PC-3 (cell line): ENCODE data around the gene ASXL2. TPM values are rescaled to one million over a fixed set of nuclear protein-coding genes. Genes with fewer than 3 reads are reported as not detected.

Experiments
- ATAC-seq: fragments of 200-7000 bp; cut with Tn5 transposase; 2 replicates; pipeline ENCODE4 v1.9.1; 2020; ENCODE audit warnings: mild to moderate bottlenecking, moderate library complexity
- BruUV-seq: library from RNA; stranded (reverse); fragments of 400-500 nt; replicated peaks from 2 replicates; lab custom pipeline; 2021; lab: Mats Ljungman, UMichigan
- CTCF ChIA-PET: fragments of 300-600 bp; sonication (Branson Sonifier 250); formaldehyde crosslinking; loops from one replicate; lab custom pipeline; 2022; ENCODE audit warnings: antibody characterized with exemption; lab: Charles Lee
- POLR2A ChIA-PET: fragments of 300-600 bp; sonication (Branson Sonifier 250); formaldehyde crosslinking; loops from one replicate; lab custom pipeline; 2022; ENCODE audit warnings: antibody characterized with exemption; ENCODE audit not compliant: unreplicated experiment; lab: Charles Lee
- DNase-seq: peaks from one replicate; pipeline ENCODE4 v3.0.0-alpha.2; 2015
- H2AFZ ChIP-seq: fragments of 300-600 bp; sonication (generic); 2 replicates; pipeline ENCODE4 v1.6.0; 2016; ENCODE audit warnings: antibody characterized with exemption, low read length
- H3F3A ChIP-seq: fragments of 300-600 bp; sonication (generic); one replicate; pipeline ENCODE4 v1.6.0; 2017; ENCODE audit warnings: antibody characterized with exemption, low read length, control low read depth, mild to moderate bottlenecking; ENCODE audit not compliant: unreplicated experiment
- H3K27ac ChIP-seq: fragments of 300-600 bp; sonication (generic); 2 replicates; pipeline ENCODE4 v1.5.1; 2016; ENCODE audit warnings: mild to moderate bottlenecking, low read length
- H3K27me3 ChIP-seq: fragments of 300-600 bp; sonication (generic); 2 replicates; pipeline ENCODE4 v1.6.1; 2016; ENCODE audit warnings: low read length, mixed read lengths
- H3K36me3 ChIP-seq: fragments of 300-600 bp; sonication (generic); 2 replicates; pipeline ENCODE4 v1.6.1; 2016; ENCODE audit warnings: low read depth, mixed run types, low read length, mixed read lengths
- H3K4me1 ChIP-seq: fragments of 300-600 bp; sonication (generic); 2 replicates; pipeline ENCODE4 v1.5.1; 2016; ENCODE audit warnings: low read length; ENCODE audit not compliant: insufficient read depth
- H3K4me2 ChIP-seq: fragments of 300-600 bp; sonication (generic); 2 replicates; pipeline ENCODE4 v1.6.0; 2016; ENCODE audit warnings: low read length
- H3K4me3 ChIP-seq: fragments of 300-600 bp; sonication (generic); 2 replicates; pipeline ENCODE4 v1.5.1; 2016; ENCODE audit warnings: mild to moderate bottlenecking, low read length, mixed read lengths
- H3K79me2 ChIP-seq: fragments of 300-600 bp; sonication (generic); 2 replicates; pipeline ENCODE4 v1.6.1; 2017; ENCODE audit warnings: low read length, mixed read lengths
- H3K9ac ChIP-seq: fragments of 300-600 bp; sonication (generic); 2 replicates; pipeline ENCODE4 v1.6.0; 2016; ENCODE audit warnings: mild to moderate bottlenecking, low read length
- H3K9me2 ChIP-seq: fragments of 300-600 bp; sonication (generic); replicated peaks from 2 replicates; pipeline ENCODE4 v1.6.1; 2016; ENCODE audit warnings: mixed run types, low read length, mixed read lengths
- H3K9me3 ChIP-seq: fragments of 300-600 bp; sonication (generic); 2 replicates; pipeline ENCODE4 v1.6.1; 2016; ENCODE audit warnings: low read length, mixed read lengths
- H4K20me1 ChIP-seq: fragments of 300-600 bp; sonication (generic); 2 replicates; pipeline ENCODE4 v1.6.1; 2016; ENCODE audit warnings: low read length, mixed read lengths
- EZH2 ChIP-seq: fragments of 300-600 bp; sonication (generic); IDR thresholded peaks from one replicate; pipeline ENCODE4 v1.6.1; 2017; ENCODE audit warnings: antibody characterized with exemption, mild to moderate bottlenecking, low read length; ENCODE audit not compliant: unreplicated experiment
- EZH2phosphoT487 ChIP-seq: fragments of 300-600 bp; sonication (generic); IDR thresholded peaks from 2 replicates; pipeline ENCODE4 v1.6.1; 2018; ENCODE audit warnings: mild to moderate bottlenecking, antibody characterized with exemption, low read length, borderline replicate concordance
- intact Hi-C: fragments of 100-400 bp; cut with micrococcal nuclease; formaldehyde crosslinking; loops from 2 replicates; pipeline ENCODE4 v1.9.0; 2023
- total RNA-seq: library from RNA; depleted of rRNA; stranded (reverse); fragments of >200 nt; gene quantifications from 2 replicates; pipeline ENCODE4 v1.2.3, GENCODE V29; 2014
- TF ChIP-seq, protein P1 (sequence below): fragments of 300-600 bp; sonication (generic); conservative IDR thresholded peaks from 2 replicates; pipeline ENCODE4 v1.5.1; 2017; ENCODE audit warnings: antibody characterized with exemption, low read depth, mild to moderate bottlenecking, low read length

Gene ASXL2
- total RNA-seq, 1 experiment from 2014 or later, result 11.5 TPM

DNA sequence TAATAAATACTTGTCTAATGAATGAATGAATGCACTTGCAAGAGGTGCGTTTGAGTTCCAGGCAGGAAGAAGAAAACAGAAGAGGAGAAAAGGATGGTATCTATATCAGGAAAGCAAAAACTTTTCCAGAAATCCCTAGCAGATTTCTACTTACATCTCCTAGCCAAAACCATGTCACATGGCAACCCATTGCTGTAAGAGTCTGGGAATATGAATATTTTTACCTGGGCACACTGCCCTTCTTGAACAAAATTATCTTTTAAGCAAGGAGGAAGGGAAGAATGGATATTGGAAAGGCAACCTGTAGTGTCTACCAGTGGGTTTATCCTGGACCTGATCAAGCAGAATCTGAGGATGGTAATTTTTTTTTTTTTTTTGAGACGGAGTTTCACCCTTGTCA lies 44.2 kb upstream of the ASXL2 start:
- H3K79me2 ChIP-seq, result no peaks in the 10 kb centered on the region
- H3K27ac ChIP-seq, result no peak overlapping the region
- H3K9ac ChIP-seq, result no peak overlapping the region
- H2AFZ ChIP-seq, result no peak overlapping the region
- H3K4me1 ChIP-seq, result no peaks in the 10 kb centered on the region
- no peak overlapping the region for H3K4me3 ChIP-seq
- intact Hi-C loops, result no loop called here
- no peaks in the 10 kb centered on the region for H3K9me2 ChIP-seq
- no peaks in the 10 kb centered on the region for H3K27me3 ChIP-seq
- H3F3A ChIP-seq, result no peaks in the 10 kb centered on the region
- ATAC-seq (no peak), DNase-seq (no peak)
- H3K4me2 ChIP-seq, result no peak overlapping the region
- H3K9me3 ChIP-seq, result no peaks in the 10 kb centered on the region
- TF ChIP-seq, protein P1, sequence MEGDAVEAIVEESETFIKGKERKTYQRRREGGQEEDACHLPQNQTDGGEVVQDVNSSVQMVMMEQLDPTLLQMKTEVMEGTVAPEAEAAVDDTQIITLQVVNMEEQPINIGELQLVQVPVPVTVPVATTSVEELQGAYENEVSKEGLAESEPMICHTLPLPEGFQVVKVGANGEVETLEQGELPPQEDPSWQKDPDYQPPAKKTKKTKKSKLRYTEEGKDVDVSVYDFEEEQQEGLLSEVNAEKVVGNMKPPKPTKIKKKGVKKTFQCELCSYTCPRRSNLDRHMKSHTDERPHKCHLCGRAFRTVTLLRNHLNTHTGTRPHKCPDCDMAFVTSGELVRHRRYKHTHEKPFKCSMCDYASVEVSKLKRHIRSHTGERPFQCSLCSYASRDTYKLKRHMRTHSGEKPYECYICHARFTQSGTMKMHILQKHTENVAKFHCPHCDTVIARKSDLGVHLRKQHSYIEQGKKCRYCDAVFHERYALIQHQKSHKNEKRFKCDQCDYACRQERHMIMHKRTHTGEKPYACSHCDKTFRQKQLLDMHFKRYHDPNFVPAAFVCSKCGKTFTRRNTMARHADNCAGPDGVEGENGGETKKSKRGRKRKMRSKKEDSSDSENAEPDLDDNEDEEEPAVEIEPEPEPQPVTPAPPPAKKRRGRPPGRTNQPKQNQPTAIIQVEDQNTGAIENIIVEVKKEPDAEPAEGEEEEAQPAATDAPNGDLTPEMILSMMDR, result no peak
- TF ChIP-seq EZH2phosphoT487, result no peak
- TF ChIP-seq EZH2, result no peak
- H4K20me1 ChIP-seq, result no peaks in the 10 kb centered on the region
- POLR2A ChIA-PET, result no interaction called here
- H3K36me3 ChIP-seq, result no peaks in the 10 kb centered on the region
- BruUV-seq, result no TSS peak
- CTCF ChIA-PET, result no interaction called here

DNA sequence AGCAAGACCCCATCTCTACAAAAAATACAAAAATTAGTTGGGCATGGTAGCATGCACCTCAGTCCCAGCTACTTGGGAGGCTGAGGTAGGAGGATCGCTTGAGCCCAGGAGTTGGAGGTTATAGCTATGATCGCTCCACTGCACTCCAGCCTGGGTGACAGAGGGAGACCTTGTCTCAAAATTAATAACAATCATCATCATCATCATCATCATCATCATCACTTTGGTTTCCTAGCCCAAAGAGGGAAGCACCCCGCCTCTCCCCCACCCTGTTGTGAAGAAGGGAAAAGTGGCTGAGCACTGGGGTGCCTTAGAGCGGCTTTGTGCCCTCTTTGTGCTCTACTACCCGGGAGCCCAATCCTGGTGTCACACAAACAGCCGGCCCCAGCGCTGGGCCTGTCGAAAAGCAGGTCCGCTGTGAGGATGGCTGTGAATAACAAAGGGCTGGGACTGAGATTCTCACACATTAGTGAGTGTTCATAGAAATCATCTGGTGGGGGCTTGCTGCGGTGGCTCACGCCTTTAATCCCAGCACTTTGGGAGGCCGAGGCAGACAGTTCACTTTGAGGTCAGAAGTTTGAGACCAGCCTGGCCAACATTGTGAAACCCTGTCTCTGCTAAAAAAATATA lies 42.6 kb upstream of the ASXL2 start:
- Histone ChIP-seq H3K4me1 (no peaks in the 10 kb centered on the region), H3K4me3 (no peak overlapping the region), H3K9me2 (no peaks in the 10 kb centered on the region), H3K36me3 (no peaks in the 10 kb centered on the region), H3K27me3 (no peaks in the 10 kb centered on the region), H2AFZ (no peak overlapping the region), H3K79me2 (no peaks in the 10 kb centered on the region), H3K9ac (no peak overlapping the region), H3K9me3 (no peaks in the 10 kb centered on the region), H3K27ac (no peak overlapping the region), H3F3A (no peaks in the 10 kb centered on the region), H3K4me2 (no peak overlapping the region), H4K20me1 (no peaks in the 10 kb centered on the region)
- CTCF ChIA-PET, result no interaction called here
- no TSS peak for BruUV-seq
- intact Hi-C loops, result no loop called here
- ATAC-seq (no peak), DNase-seq (no peak)
- TF ChIP-seq, protein P1, result no peak
- no peak for TF ChIP-seq EZH2
- no peak for TF ChIP-seq EZH2phosphoT487
- POLR2A ChIA-PET, result no interaction called here

DNA sequence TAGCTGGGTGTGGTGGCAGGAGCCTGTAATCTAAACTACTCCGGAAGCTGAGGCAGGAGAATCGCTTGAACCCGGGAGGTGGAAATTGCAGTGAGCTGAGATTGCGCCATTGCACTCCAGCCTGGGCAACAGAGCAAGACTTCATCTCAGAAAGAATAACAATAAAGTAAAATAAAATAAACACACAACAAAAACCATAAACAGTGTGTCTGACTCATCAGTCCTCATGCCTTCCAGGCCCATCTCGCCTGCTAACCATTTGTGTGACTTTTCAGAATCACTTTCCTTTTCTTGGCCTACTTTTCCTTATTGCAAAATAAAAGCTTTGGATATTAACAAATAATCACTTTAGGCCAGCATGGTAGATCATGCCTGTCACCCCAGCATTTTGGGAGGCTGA lies 42.0 kb upstream of the ASXL2 start:
- Histone ChIP-seq H3K27ac (no peak overlapping the region), H2AFZ (no peak overlapping the region), H3K9ac (no peak overlapping the region), H3K4me1 (no peaks in the 10 kb centered on the region), H3K9me3 (no peaks in the 10 kb centered on the region), H3K79me2 (no peaks in the 10 kb centered on the region), H3K4me2 (no peak overlapping the region), H3K27me3 (no peaks in the 10 kb centered on the region), H3K9me2 (no peaks in the 10 kb centered on the region), H3F3A (no peaks in the 10 kb centered on the region), H4K20me1 (no peaks in the 10 kb centered on the region), H3K4me3 (no peak overlapping the region), H3K36me3 (no peaks in the 10 kb centered on the region)
- no peak for ATAC-seq
- POLR2A ChIA-PET, result no interaction called here
- BruUV-seq, result no TSS peak
- TF ChIP-seq, protein P1, result no peak
- no peak for TF ChIP-seq EZH2phosphoT487
- no peak for TF ChIP-seq EZH2
- DNase-seq, result no peak
- CTCF ChIA-PET, result no interaction called here
- intact Hi-C loops, result no loop called here
